PC-9 (cell line): ENCODE results near the gene FOSL2.

Experiments
- EZH2 ChIP-seq: fragments of 200-600 bp; sonication (generic); IDR thresholded peaks from 2 replicates; pipeline ENCODE4 v1.8.0; 2017; ENCODE audit warnings: antibody characterized with exemption, low read depth
- TF ChIP-seq, protein P1 (sequence below): fragments of 200-600 bp; sonication (generic); conservative IDR thresholded peaks from 2 replicates; pipeline ENCODE4 v1.6.1; 2017; ENCODE audit warnings: mixed run types, antibody characterized with exemption, mild to moderate bottlenecking, moderate library complexity

DNA sequence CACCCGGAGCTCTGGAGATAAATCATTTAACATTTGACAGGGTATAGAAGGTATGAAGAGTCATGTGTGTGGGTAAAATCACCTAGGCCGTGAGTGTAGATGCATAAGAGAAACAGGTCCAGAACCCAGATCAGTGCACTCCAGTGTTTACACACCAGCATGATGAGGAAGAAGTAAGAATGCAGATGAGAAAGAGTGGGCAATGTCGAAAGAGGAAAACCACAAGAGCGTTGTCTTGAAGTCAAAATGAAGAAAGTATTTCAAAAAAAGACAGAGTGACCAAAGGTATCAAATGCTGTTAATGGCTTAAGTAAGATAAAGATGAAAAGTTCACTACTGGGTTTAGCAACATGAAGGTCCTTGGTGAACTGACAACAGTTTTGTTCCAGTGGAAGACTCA lies 71.2 kb downstream of the FOSL2 start:
- no peak for TF ChIP-seq EZH2
- TF ChIP-seq, protein P1, sequence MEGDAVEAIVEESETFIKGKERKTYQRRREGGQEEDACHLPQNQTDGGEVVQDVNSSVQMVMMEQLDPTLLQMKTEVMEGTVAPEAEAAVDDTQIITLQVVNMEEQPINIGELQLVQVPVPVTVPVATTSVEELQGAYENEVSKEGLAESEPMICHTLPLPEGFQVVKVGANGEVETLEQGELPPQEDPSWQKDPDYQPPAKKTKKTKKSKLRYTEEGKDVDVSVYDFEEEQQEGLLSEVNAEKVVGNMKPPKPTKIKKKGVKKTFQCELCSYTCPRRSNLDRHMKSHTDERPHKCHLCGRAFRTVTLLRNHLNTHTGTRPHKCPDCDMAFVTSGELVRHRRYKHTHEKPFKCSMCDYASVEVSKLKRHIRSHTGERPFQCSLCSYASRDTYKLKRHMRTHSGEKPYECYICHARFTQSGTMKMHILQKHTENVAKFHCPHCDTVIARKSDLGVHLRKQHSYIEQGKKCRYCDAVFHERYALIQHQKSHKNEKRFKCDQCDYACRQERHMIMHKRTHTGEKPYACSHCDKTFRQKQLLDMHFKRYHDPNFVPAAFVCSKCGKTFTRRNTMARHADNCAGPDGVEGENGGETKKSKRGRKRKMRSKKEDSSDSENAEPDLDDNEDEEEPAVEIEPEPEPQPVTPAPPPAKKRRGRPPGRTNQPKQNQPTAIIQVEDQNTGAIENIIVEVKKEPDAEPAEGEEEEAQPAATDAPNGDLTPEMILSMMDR = no peak
